K562 (cell line): ENCODE results near the gene OR2W3.

Source experiments
- ETV6 ChIP-seq, 3 experiments: fragments of 150-350 bp in 1 of 3; sonication (generic) in 1 of 3; formaldehyde crosslinking in 1 of 3; IDR thresholded peaks; 2 replicates each; pipeline versions ENCODE4 v1.6.1 to v1.8.0; 2014 to 2022; ENCODE audit warnings: borderline replicate concordance in 2 of 3, low read depth in 2 of 3, antibody characterized with exemption in 1 of 3, low read length in 1 of 3, mild to moderate bottlenecking in 1 of 3, missing genetic modification reagents in 1 of 3
- HDGF ChIP-seq: fragments of 450-650 bp; IDR thresholded peaks from 2 replicates; pipeline ENCODE4 v1.6.1; 2016
- TCF7L2 ChIP-seq: fragments of 150-350 bp; IDR thresholded peaks from 2 replicates; pipeline ENCODE4 v1.6.1; 2016; ENCODE audit warnings: low read depth, mild to moderate bottlenecking, low read length, moderate library complexity
- ZNF79 ChIP-seq: fragments of 250-450 bp; sonication (Bioruptor Pico); IDR thresholded peaks from 2 replicates; pipeline ENCODE4 v1.4.0; 2020; ENCODE audit warnings: low read depth, mild to moderate bottlenecking, moderate library complexity
- TF ChIP-seq, protein P1 (sequence below): fragments of 250-450 bp; sonication (Bioruptor Pico); IDR thresholded peaks from 2 replicates; pipeline ENCODE4 v1.5.0; 2020; ENCODE audit warnings: mild to moderate bottlenecking
- TF ChIP-seq, protein P2 (sequence below), 3 experiments: IDR thresholded peaks in 2 of 3; conservative IDR thresholded peaks in 1 of 3; 2 replicates each; pipeline ENCODE4 v1.5.1; 2011 to 2012; ENCODE audit warnings: low read length in 3 of 3, mild to moderate bottlenecking in 3 of 3, control low read depth in 2 of 3, improper control_type of control experiment in 1 of 3, inconsistent platforms in 1 of 3, low read depth in 1 of 3, mixed read lengths in 1 of 3, moderate library complexity in 1 of 3; ENCODE audit not compliant: insufficient read depth in 2 of 3
- TF ChIP-seq, protein P3 (sequence below): sonication (generic); formaldehyde crosslinking; IDR thresholded peaks from 2 replicates; pipeline ENCODE4 v1.9.0; 2022; ENCODE audit warnings: mild to moderate bottlenecking, missing genetic modification reagents

DNA sequence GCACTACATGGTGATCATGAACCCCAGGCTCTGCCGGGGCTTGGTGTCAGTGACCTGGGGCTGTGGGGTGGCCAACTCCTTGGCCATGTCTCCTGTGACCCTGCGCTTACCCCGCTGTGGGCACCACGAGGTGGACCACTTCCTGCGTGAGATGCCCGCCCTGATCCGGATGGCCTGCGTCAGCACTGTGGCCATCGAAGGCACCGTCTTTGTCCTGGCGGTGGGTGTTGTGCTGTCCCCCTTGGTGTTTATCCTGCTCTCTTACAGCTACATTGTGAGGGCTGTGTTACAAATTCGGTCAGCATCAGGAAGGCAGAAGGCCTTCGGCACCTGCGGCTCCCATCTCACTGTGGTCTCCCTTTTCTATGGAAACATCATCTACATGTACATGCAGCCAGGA is 589 bp downstream of the OR2W3 start:
- TF ChIP-seq, protein P1, sequence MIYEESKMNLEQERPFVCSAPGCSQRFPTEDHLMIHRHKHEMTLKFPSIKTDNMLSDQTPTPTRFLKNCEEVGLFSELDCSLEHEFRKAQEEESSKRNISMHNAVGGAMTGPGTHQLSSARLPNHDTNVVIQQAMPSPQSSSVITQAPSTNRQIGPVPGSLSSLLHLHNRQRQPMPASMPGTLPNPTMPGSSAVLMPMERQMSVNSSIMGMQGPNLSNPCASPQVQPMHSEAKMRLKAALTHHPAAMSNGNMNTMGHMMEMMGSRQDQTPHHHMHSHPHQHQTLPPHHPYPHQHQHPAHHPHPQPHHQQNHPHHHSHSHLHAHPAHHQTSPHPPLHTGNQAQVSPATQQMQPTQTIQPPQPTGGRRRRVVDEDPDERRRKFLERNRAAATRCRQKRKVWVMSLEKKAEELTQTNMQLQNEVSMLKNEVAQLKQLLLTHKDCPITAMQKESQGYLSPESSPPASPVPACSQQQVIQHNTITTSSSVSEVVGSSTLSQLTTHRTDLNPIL (CRISPR knock-in tag), result no peak
- TF ChIP-seq HDGF, result no peak
- no peak for TF ChIP-seq ETV6 (IDR thresholded peaks at IDR 0.05; ENCODE audit: borderline replicate concordance in 1 of 2, low read depth in 2 of 2, low read length in 1 of 2)
- no peak for TF ChIP-seq ETV6 (CRISPR knock-in tag; IDR thresholded peaks at IDR 0.05; ENCODE audit: borderline replicate concordance)
- no peak for TF ChIP-seq TCF7L2
- TF ChIP-seq ZNF79 (CRISPR knock-in tag), result no peak
- TF ChIP-seq, protein P2, sequence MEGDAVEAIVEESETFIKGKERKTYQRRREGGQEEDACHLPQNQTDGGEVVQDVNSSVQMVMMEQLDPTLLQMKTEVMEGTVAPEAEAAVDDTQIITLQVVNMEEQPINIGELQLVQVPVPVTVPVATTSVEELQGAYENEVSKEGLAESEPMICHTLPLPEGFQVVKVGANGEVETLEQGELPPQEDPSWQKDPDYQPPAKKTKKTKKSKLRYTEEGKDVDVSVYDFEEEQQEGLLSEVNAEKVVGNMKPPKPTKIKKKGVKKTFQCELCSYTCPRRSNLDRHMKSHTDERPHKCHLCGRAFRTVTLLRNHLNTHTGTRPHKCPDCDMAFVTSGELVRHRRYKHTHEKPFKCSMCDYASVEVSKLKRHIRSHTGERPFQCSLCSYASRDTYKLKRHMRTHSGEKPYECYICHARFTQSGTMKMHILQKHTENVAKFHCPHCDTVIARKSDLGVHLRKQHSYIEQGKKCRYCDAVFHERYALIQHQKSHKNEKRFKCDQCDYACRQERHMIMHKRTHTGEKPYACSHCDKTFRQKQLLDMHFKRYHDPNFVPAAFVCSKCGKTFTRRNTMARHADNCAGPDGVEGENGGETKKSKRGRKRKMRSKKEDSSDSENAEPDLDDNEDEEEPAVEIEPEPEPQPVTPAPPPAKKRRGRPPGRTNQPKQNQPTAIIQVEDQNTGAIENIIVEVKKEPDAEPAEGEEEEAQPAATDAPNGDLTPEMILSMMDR (IDR thresholded peaks at IDR 0.05 in 2 of 3, conservative IDR thresholded peaks at IDR 0.05 in 1 of 3; ENCODE audit: insufficient read depth in 2 of 3, low read depth in 1 of 3, low read length in 3 of 3), result no peak
- TF ChIP-seq, protein P3, sequence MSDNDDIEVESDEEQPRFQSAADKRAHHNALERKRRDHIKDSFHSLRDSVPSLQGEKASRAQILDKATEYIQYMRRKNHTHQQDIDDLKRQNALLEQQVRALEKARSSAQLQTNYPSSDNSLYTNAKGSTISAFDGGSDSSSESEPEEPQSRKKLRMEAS (CRISPR knock-in tag), result no peak
